Liver (tissue), 3 donors: ENCODE data around the gene TTC33.

Experiments
- GABPA ChIP-seq, 2 donors: IDR thresholded peaks in 1 of 2; conservative IDR thresholded peaks in 1 of 2; 2 replicates each; pipeline ENCODE4 v1.6.1; 2016; ENCODE audit warnings: antibody characterized with exemption in 2 of 2, mild to moderate bottlenecking in 1 of 2, moderate library complexity in 1 of 2
- MAX ChIP-seq: IDR thresholded peaks from 2 replicates; pipeline ENCODE4 v1.6.1; 2016; ENCODE audit warnings: antibody characterized with exemption
- REST ChIP-seq: IDR thresholded peaks from 2 replicates; pipeline ENCODE4 v1.6.1; 2016; ENCODE audit warnings: antibody characterized with exemption, mild to moderate bottlenecking
- SP1 ChIP-seq: IDR thresholded peaks from 2 replicates; pipeline ENCODE4 v1.6.1; 2018; ENCODE audit warnings: antibody characterized with exemption, mild to moderate bottlenecking
- TAF1 ChIP-seq: conservative IDR thresholded peaks from 2 replicates; pipeline ENCODE4 v1.6.1; 2016; ENCODE audit warnings: antibody characterized with exemption, mild to moderate bottlenecking
- TF ChIP-seq, protein P1 (sequence below): fragments of 150-350 bp; IDR thresholded peaks from 2 replicates; pipeline ENCODE4 v1.5.1; 2017; ENCODE audit warnings: improper control_type of control experiment, low read depth, low read length; ENCODE audit not compliant: missing input control
- TF ChIP-seq, protein P2 (sequence below): IDR thresholded peaks from 2 replicates; pipeline ENCODE4 v1.6.1; 2016; ENCODE audit warnings: antibody characterized with exemption
- donor health status: healthy.
- donor health status: healthy.

DNA sequence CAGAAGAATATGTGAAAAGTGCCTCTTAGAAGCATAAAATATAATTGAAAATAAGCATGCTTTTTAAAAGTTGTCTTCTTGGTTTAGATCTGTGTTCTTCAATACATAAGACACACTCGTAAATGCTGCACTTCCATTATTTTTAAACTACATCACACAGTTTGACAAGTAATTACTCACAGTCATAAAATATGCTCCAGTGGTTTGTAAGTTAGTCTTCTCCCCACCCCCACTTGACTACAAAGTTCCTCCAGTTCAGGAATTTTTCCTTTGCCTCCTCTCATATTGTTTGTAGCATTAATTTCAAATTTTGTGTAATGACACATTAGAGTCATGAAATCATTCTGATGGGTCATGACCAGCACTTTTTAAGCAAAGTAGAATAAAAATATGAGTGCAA lies 136.3 kb downstream of the TTC33 start:
- TF ChIP-seq, protein P1, sequence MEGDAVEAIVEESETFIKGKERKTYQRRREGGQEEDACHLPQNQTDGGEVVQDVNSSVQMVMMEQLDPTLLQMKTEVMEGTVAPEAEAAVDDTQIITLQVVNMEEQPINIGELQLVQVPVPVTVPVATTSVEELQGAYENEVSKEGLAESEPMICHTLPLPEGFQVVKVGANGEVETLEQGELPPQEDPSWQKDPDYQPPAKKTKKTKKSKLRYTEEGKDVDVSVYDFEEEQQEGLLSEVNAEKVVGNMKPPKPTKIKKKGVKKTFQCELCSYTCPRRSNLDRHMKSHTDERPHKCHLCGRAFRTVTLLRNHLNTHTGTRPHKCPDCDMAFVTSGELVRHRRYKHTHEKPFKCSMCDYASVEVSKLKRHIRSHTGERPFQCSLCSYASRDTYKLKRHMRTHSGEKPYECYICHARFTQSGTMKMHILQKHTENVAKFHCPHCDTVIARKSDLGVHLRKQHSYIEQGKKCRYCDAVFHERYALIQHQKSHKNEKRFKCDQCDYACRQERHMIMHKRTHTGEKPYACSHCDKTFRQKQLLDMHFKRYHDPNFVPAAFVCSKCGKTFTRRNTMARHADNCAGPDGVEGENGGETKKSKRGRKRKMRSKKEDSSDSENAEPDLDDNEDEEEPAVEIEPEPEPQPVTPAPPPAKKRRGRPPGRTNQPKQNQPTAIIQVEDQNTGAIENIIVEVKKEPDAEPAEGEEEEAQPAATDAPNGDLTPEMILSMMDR = no peak
- TF ChIP-seq SP1 (no peak), MAX (no peak), REST (no peak), GABPA (IDR thresholded peaks at IDR 0.05 in 1 of 2, conservative IDR thresholded peaks at IDR 0.05 in 1 of 2) (no peak), TAF1 (no peak)
- TF ChIP-seq, protein P2, sequence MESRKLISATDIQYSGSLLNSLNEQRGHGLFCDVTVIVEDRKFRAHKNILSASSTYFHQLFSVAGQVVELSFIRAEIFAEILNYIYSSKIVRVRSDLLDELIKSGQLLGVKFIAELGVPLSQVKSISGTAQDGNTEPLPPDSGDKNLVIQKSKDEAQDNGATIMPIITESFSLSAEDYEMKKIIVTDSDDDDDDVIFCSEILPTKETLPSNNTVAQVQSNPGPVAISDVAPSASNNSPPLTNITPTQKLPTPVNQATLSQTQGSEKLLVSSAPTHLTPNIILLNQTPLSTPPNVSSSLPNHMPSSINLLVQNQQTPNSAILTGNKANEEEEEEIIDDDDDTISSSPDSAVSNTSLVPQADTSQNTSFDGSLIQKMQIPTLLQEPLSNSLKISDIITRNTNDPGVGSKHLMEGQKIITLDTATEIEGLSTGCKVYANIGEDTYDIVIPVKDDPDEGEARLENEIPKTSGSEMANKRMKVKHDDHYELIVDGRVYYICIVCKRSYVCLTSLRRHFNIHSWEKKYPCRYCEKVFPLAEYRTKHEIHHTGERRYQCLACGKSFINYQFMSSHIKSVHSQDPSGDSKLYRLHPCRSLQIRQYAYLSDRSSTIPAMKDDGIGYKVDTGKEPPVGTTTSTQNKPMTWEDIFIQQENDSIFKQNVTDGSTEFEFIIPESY = no peak
